Smooth muscle cell (in vitro differentiated cells): ENCODE data around the gene APAF1. TPM values are rescaled to one million over a fixed set of nuclear protein-coding genes. Genes with fewer than 3 reads are reported as not detected.

Experiments used
- DNase-seq: peaks from one replicate; lab custom pipeline; 2025; ENCODE audit not compliant: unreplicated experiment; lab: John Stamatoyannopoulos, UW
- H2AFZ ChIP-seq: fragments of 200-600 bp; sonication (generic); 2 replicates; pipeline ENCODE4 v1.6.0; 2016; ENCODE audit warnings: antibody characterized with exemption, low read depth, mild to moderate bottlenecking
- H3F3A ChIP-seq: fragments of 200-600 bp; sonication (generic); 2 replicates; pipeline ENCODE4 v1.6.0; 2017; ENCODE audit warnings: antibody characterized with exemption, low read depth
- H3K27ac ChIP-seq: fragments of 200-600 bp; sonication (generic); 2 replicates; pipeline ENCODE4 v1.5.1; 2016; ENCODE audit warnings: low read depth, mild to moderate bottlenecking
- H3K27me3 ChIP-seq: fragments of 200-600 bp; sonication (generic); 2 replicates; pipeline ENCODE4 v1.6.1; 2016; ENCODE audit warnings: low read depth, mild to moderate bottlenecking
- H3K36me3 ChIP-seq: fragments of 200-600 bp; sonication (generic); 2 replicates; pipeline ENCODE4 v1.5.1; 2016; ENCODE audit warnings: low read depth
- H3K4me1 ChIP-seq: fragments of 200-600 bp; sonication (generic); 2 replicates; pipeline ENCODE4 v1.5.1; 2016; ENCODE audit warnings: low read depth
- H3K4me2 ChIP-seq: fragments of 200-600 bp; sonication (generic); 2 replicates; pipeline ENCODE4 v1.6.0; 2016; ENCODE audit warnings: mild to moderate bottlenecking
- H3K4me3 ChIP-seq: fragments of 200-600 bp; sonication (generic); 2 replicates; pipeline ENCODE4 v1.5.1; 2016; ENCODE audit warnings: mild to moderate bottlenecking
- H3K79me2 ChIP-seq: fragments of 200-600 bp; sonication (generic); 2 replicates; pipeline ENCODE4 v1.6.0; 2016; ENCODE audit warnings: low read depth, mild to moderate bottlenecking
- H3K9ac ChIP-seq: fragments of 200-600 bp; sonication (generic); 2 replicates; pipeline ENCODE4 v1.6.0; 2016; ENCODE audit warnings: low read depth
- H3K9me3 ChIP-seq: fragments of 200-600 bp; sonication (generic); replicated peaks from 2 replicates; pipeline ENCODE4 v1.5.1; 2016; ENCODE audit warnings: low read depth
- H4K20me1 ChIP-seq: fragments of 200-600 bp; sonication (generic); 2 replicates; pipeline ENCODE4 v1.6.0; 2016; ENCODE audit warnings: low read depth
- WGBS: methylation state at CpG from one replicate; pipeline ENCODE4 v1.1.7; 2016; ENCODE audit warnings: low lambda C conversion rate; 5-methylcytosine and 5-hydroxymethylcytosine counted together
- polyA plus RNA-seq: library from polyadenylated mRNA; unstranded; fragments of >200 nt; fragmentation: Nextera tagmentation; extraction: Ambion mirVana; gene quantifications from 2 replicates; pipeline ENCODE4 v1.2.1, GENCODE V29; 2016
- total RNA-seq: library from RNA; depleted of rRNA; stranded (reverse); fragments of >200 nt; gene quantifications from 2 replicates; pipeline ENCODE4 v1.2.3, GENCODE V29; 2014
- TF ChIP-seq, protein P1 (sequence below): fragments of 200-600 bp; sonication (generic); IDR thresholded peaks from 2 replicates; pipeline ENCODE4 v1.5.1; 2017; ENCODE audit warnings: borderline replicate concordance, mild to moderate bottlenecking, antibody characterized with exemption; ENCODE audit not compliant: insufficient read depth, poor library complexity, severe bottlenecking

The APAF1 gene
- total and polyA plus RNA-seq, 2 experiments from 2014 or later: 17.0 to 27.1 TPM

DNA sequence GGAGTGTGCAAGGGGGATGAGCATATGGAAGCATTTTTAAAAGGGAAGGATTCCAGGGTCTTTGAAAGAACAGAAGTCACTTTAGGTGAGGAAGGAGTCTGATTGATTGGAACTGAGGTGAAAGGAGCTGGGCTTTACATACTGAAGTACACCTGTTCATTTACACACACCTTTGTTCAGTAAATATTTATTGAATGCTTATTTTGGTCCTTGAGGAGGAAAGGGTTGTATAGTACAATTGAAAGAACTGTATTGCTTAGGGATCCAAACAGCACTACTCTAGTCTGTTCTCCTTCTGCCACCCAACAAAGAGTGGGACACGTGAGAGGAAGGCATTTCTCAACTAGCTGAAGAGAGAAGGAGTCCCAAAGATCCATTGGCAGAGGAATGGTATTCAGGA, 63.9 kb downstream of the APAF1 start:
- H3K36me3 ChIP-seq: peaks cover 21% of the 10 kb centered on the region
- no peaks in the 10 kb centered on the region for H3K4me1 ChIP-seq
- WGBS: 93% methylated on average over 1 of the region's 1 CpG
- H2AFZ ChIP-seq: no peak overlapping the region
- H3K27ac ChIP-seq: no peak overlapping the region
- H3K4me3 ChIP-seq: no peak overlapping the region
- no peak overlapping the region for H3K9ac ChIP-seq
- H3K9me3 ChIP-seq: no peaks in the 10 kb centered on the region
- H4K20me1 ChIP-seq: no peaks in the 10 kb centered on the region
- no peaks in the 10 kb centered on the region for H3K79me2 ChIP-seq
- no peak for DNase-seq
- H3K4me2 ChIP-seq: no peak overlapping the region
- H3F3A ChIP-seq: no peaks in the 10 kb centered on the region
- H3K27me3 ChIP-seq: no peaks in the 10 kb centered on the region
- TF ChIP-seq, protein P1, sequence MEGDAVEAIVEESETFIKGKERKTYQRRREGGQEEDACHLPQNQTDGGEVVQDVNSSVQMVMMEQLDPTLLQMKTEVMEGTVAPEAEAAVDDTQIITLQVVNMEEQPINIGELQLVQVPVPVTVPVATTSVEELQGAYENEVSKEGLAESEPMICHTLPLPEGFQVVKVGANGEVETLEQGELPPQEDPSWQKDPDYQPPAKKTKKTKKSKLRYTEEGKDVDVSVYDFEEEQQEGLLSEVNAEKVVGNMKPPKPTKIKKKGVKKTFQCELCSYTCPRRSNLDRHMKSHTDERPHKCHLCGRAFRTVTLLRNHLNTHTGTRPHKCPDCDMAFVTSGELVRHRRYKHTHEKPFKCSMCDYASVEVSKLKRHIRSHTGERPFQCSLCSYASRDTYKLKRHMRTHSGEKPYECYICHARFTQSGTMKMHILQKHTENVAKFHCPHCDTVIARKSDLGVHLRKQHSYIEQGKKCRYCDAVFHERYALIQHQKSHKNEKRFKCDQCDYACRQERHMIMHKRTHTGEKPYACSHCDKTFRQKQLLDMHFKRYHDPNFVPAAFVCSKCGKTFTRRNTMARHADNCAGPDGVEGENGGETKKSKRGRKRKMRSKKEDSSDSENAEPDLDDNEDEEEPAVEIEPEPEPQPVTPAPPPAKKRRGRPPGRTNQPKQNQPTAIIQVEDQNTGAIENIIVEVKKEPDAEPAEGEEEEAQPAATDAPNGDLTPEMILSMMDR: no peak

- no peaks in the 10 kb centered on the region for H3K4me1 ChIP-seq
- H2AFZ ChIP-seq: no peak overlapping the region
- no peak overlapping the region for H3K9ac ChIP-seq
- H3K79me2 ChIP-seq: no peaks in the 10 kb centered on the region
- TF ChIP-seq, protein P1: no peak
- no peaks in the 10 kb centered on the region for H4K20me1 ChIP-seq
- H3K4me3 ChIP-seq: no peak overlapping the region
- H3K27ac ChIP-seq: no peak overlapping the region
- DNase-seq: no peak
- no peaks in the 10 kb centered on the region for H3K9me3 ChIP-seq
- H3K36me3 ChIP-seq: peaks cover 16% of the 10 kb centered on the region
- H3K27me3 ChIP-seq: no peaks in the 10 kb centered on the region
- no peaks in the 10 kb centered on the region for H3F3A ChIP-seq
- 73% methylated on average over 4 of the region's 4 CpGs for WGBS
- H3K4me2 ChIP-seq: no peak overlapping the region
These were observed 69.3 kb downstream of the APAF1 start for GRCh38 chr12:98714426-98714825.

DNA sequence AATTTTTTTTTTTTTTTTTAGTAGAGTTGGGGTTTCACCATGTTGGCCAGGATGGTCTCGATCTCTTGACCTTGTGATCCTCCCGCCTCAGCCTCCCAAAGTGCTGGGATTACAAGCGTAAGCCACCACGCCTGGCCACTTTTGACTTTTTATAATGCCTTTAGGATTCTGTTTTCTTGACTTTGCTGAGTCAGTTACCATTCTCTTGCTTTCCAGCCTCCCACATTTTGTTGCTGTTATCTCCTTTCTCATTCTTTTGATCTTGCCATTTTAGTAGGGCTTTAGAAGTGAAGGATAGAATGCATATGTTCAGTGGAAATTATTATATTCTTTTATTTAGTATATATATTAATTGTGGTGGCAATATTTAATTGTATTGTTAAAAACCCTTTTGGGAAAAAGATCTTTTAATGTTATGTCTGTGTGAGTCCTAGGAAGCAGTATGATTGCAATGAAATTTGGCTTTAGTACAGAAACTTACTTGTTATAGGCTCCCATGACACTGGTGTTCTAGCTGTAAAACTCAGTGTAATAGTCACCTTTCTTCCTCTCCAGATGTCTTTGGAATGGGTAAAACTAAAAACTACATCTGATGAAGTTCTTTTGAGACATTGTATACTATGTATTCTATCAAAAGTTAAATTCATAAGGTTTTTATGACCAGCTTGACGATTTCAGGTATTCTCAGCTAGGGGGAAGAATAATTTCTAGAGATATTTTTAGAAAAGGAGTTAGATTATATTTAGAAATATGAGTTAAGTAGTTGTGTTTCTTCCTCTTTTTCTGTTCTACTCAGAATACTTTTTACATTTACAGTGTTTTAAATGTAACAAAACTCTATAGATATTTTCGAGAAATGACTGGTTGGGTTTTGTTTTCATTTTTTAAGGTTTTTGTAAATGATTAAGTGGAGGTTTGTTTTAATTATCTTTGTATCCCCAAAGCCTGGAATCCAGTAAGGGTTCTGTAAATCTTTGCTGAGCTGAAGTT, 74.7 kb downstream of the APAF1 start:
- Histone ChIP-seq H3K9me3 (no peaks in the 10 kb centered on the region), H3K4me3 (no peak overlapping the region), H4K20me1 (no peaks in the 10 kb centered on the region), H3K79me2 (no peaks in the 10 kb centered on the region), H3K4me2 (no peak overlapping the region), H3F3A (no peaks in the 10 kb centered on the region), H3K4me1 (no peaks in the 10 kb centered on the region), H3K27ac (no peak overlapping the region), H3K9ac (no peak overlapping the region), H3K27me3 (no peaks in the 10 kb centered on the region), H2AFZ (no peak overlapping the region), H3K36me3 (peaks cover 13% of the 10 kb centered on the region)
- TF ChIP-seq, protein P1: no peak
- WGBS: 94% methylated on average over 6 of the region's 6 CpGs
- no peak for DNase-seq
